ENCODE results near the gene PDE9A. TPM values are rescaled to one million over a fixed set of nuclear protein-coding genes. Genes with fewer than 3 reads are reported as not detected.

The PDE9A gene
- total and polyA plus RNA-seq, 2 of the 4 experiments (the other 2 are of a cell fraction): 0.89 to 0.90 TPM

- TF ChIP-seq POLR2A (IDR thresholded peaks at IDR 0.05; ENCODE audit: low read depth, low read length) (no peak), MAFK (IDR thresholded peaks at IDR 0.05; ENCODE audit: low read depth, low read length) (no peak), CTCF (conservative IDR thresholded peaks at IDR 0.05; ENCODE audit: low read depth, low read length) (no peak), CHD1 (IDR thresholded peaks at IDR 0.05; ENCODE audit: low read depth, low read length) (no peak), SMC3 (IDR thresholded peaks at IDR 0.05; ENCODE audit: low read depth, low read length) (no peak), USF2 (IDR thresholded peaks at IDR 0.05; ENCODE audit: low read depth, low read length) (no peak), NFE2L2 (IDR thresholded peaks at IDR 0.05; ENCODE audit: low read depth, low read length) (no peak), CEBPB (IDR thresholded peaks at IDR 0.05; ENCODE audit: low read depth, low read length) (no peak), RFX5 (IDR thresholded peaks at IDR 0.05; ENCODE audit: low read depth, low read length) (no peak), ELK1 (IDR thresholded peaks at IDR 0.05; ENCODE audit: borderline replicate concordance, low read depth, low read length) (no peak), FOS (IDR thresholded peaks at IDR 0.05; ENCODE audit: low read depth, low read length) (no peak), RCOR1 (IDR thresholded peaks at IDR 0.05; ENCODE audit: insufficient replicate concordance, low read length) (no peak), RAD21 (IDR thresholded peaks at IDR 0.05; ENCODE audit: low read length) (no peak), MAZ (IDR thresholded peaks at IDR 0.05; ENCODE audit: borderline replicate concordance, low read depth, low read length) (no peak), MXI1 (IDR thresholded peaks at IDR 0.05; ENCODE audit: borderline replicate concordance, low read depth, low read length) (no peak), BHLHE40 (IDR thresholded peaks at IDR 0.05; ENCODE audit: low read depth, low read length) (no peak)
- dilution Hi-C loops (cut with HindIII; ENCODE audit: low sequenced_read_pairs, unreplicated experiment) (no loop called here), in situ Hi-C loops (cut with MboI; ENCODE audit: low sequenced_read_pairs) (no loop called here), intact Hi-C loops (cut with micrococcal nuclease) (no loop called here)
- Histone ChIP-seq H3K27me3 (ENCODE audit: control insufficient read depth, insufficient read depth, low read length) (peaks cover 5% of the 10 kb centered on the region), H2BK20ac (ENCODE audit: low read depth, low read length) (no peak overlapping the region), H2BK5ac (ENCODE audit: low read depth, low read length, poor library complexity, severe bottlenecking) (no peak overlapping the region), H3K4me2 (ENCODE audit: low read depth, low read length) (no peak overlapping the region), H3K27ac (ENCODE audit: insufficient read depth, low read length) (no peak overlapping the region), H2BK120ac (ENCODE audit: low read depth, low read length) (no peak overlapping the region), H3K56ac (ENCODE audit: extremely low read depth, insufficient read depth, low read length) (no peak overlapping the region), H3K9me1 (ENCODE audit: insufficient read depth, low read length) (no peaks in the 10 kb centered on the region), H3K4me3 (ENCODE audit: insufficient read depth, low read depth, low read length) (no peak overlapping the region), H2AK9ac (replicated peaks; ENCODE audit: low read depth, low read length, poor library complexity) (no peak overlapping the region), H4K8ac (ENCODE audit: low read depth in 2 of 2, low read length in 2 of 2) (no peak overlapping the region), H3K4ac (ENCODE audit: low read depth, low read length) (no peak overlapping the region), H4K20me1 (ENCODE audit: insufficient read depth, low read length) (no peaks in the 10 kb centered on the region; the same call in 1 of the 2 replicates), H3K18ac (ENCODE audit: low read depth, low read length) (no peak overlapping the region), H3K14ac (replicated peaks; ENCODE audit: low read depth, low read length) (no peak overlapping the region), H3K79me1 (ENCODE audit: low read depth in 1 of 2, low read length in 2 of 2) (no peaks in the 10 kb centered on the region), H3K36me3 (ENCODE audit: control insufficient read depth, insufficient read depth, low read length) (no peaks in the 10 kb centered on the region), H2AFZ (replicated peaks; ENCODE audit: low read length, poor library complexity) (no peak overlapping the region), H3K4me1 (ENCODE audit: control insufficient read depth, insufficient read depth, low read length) (peaks cover 5% of the 10 kb centered on the region), H4K91ac (ENCODE audit: insufficient read depth, low read depth, low read length) (no peak overlapping the region), H4K5ac (ENCODE audit: low read depth, low read length) (no peak overlapping the region), H3K9ac (ENCODE audit: low read depth, low read length) (no peak overlapping the region), H3K23ac (ENCODE audit: low read depth, low read length) (no peak overlapping the region), H2BK15ac (ENCODE audit: low read depth, low read length) (no peak overlapping the region), H2AK5ac (ENCODE audit: low read depth, low read length) (no peak overlapping the region), H3K9me3 (ENCODE audit: control insufficient read depth, insufficient read depth, low read length) (no peaks in the 10 kb centered on the region)
- ATAC-seq (ENCODE audit: low read depth): no peak
- ChIA-PET POLR2A (ENCODE audit: unreplicated experiment) (no interaction called here), CTCF (no interaction called here)
- BruUV-seq (replicated peaks): no TSS peak
- 93% methylated on average over 3 of the region's 8 CpGs; no CpG with 5 or more reads in 1 of the 2 experiments for WGBS, 2 experiments (ENCODE audit: extremely low coverage in 2 of 2, insufficient read length in 1 of 2)
- no peak for DNase-seq
These were observed 4.8 kb upstream of the PDE9A start for GRCh38 chr21:42648606-42649005.
